RWPE2 (cell line): Measurements from ENCODE around the gene SCUBE1.

ENCODE experiments used
- ATAC-seq: fragments of 200-7000 bp; cut with Tn5 transposase; 3 replicates; pipeline ENCODE4 v1.9.1; 2021; ENCODE audit warnings: low read depth
- DNase-seq: peaks from one replicate; pipeline ENCODE4 v3.0.0-alpha.2; 2020; ENCODE audit warnings: low spot score
- H3K27ac ChIP-seq: fragments of 450-650 bp; 2 replicates; pipeline ENCODE4 v1.5.1; 2017; ENCODE audit warnings: mild to moderate bottlenecking; ENCODE audit not compliant: poor library complexity, severe bottlenecking
- H3K27me3 ChIP-seq: fragments of 250-450 bp; sonication (Bioruptor Pico); 2 replicates; pipeline ENCODE4 v1.5.1; 2021; ENCODE audit warnings: mild to moderate bottlenecking, moderate library complexity; ENCODE audit not compliant: insufficient read depth, poor library complexity, severe bottlenecking
- H3K36me3 ChIP-seq: fragments of 250-450 bp; sonication (Bioruptor Pico); 2 replicates; pipeline ENCODE4 v1.5.1; 2020; ENCODE audit warnings: low read depth, mild to moderate bottlenecking, moderate library complexity
- H3K4me1 ChIP-seq: fragments of 250-450 bp; sonication (Bioruptor Pico); 2 replicates; pipeline ENCODE4 v1.5.1; 2021; ENCODE audit warnings: mild to moderate bottlenecking, moderate library complexity; ENCODE audit not compliant: insufficient read depth, poor library complexity, severe bottlenecking
- H3K4me3 ChIP-seq: fragments of 250-450 bp; sonication (Bioruptor Pico); 2 replicates; pipeline ENCODE4 v1.5.1; 2021; ENCODE audit warnings: mild to moderate bottlenecking, moderate library complexity; ENCODE audit not compliant: severe bottlenecking
- H3K9me3 ChIP-seq: fragments of 250-450 bp; sonication (Bioruptor Pico); 2 replicates; pipeline ENCODE4 v1.5.1; 2021; ENCODE audit warnings: mild to moderate bottlenecking, moderate library complexity; ENCODE audit not compliant: severe bottlenecking
- TF ChIP-seq, protein P1 (sequence below): fragments of 450-650 bp; IDR thresholded peaks from one replicate; pipeline ENCODE4 v1.5.1; 2017; ENCODE audit warnings: mild to moderate bottlenecking, moderate library complexity; ENCODE audit not compliant: poor library complexity, severe bottlenecking

Gene SCUBE1

DNA sequence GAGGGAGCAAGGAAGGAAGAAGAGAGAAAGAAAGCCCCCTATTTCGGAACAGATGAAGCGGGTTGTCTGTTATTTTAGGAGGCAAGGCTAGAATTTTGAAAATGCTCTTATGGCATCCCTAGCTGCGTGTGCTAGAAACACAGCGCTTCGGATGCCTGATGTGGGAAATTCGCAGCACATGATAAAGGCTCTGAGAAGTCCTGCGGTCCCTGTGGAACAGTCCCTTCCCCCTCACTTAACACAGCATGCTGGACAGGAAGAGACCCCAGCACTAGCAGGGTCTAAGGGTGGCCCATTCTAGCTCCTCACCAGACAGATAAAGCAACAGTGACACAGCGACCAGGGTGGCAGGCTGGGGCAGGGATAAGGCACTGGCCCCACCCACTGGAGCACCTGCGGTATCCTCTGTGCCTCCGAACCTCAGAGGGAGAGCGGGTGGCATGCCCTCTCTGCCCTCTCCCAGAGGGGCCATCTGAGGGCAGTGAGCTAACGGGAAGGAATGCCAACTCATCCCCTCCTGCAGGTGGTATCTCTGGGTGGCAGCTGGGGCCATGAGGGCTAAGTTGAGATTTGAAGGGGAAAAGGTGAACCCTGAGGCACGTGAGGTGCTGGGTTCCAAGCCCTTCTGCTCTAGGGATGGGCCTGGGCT is 75.7 kb downstream of the SCUBE1 start:
- TF ChIP-seq, protein P1, sequence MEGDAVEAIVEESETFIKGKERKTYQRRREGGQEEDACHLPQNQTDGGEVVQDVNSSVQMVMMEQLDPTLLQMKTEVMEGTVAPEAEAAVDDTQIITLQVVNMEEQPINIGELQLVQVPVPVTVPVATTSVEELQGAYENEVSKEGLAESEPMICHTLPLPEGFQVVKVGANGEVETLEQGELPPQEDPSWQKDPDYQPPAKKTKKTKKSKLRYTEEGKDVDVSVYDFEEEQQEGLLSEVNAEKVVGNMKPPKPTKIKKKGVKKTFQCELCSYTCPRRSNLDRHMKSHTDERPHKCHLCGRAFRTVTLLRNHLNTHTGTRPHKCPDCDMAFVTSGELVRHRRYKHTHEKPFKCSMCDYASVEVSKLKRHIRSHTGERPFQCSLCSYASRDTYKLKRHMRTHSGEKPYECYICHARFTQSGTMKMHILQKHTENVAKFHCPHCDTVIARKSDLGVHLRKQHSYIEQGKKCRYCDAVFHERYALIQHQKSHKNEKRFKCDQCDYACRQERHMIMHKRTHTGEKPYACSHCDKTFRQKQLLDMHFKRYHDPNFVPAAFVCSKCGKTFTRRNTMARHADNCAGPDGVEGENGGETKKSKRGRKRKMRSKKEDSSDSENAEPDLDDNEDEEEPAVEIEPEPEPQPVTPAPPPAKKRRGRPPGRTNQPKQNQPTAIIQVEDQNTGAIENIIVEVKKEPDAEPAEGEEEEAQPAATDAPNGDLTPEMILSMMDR = no peak
- Histone ChIP-seq H3K36me3 (no peaks in the 10 kb centered on the region), H3K9me3 (no peaks in the 10 kb centered on the region), H3K27me3 (peaks cover 7% of the 10 kb centered on the region), H3K4me1 (peaks cover 4% of the 10 kb centered on the region), H3K4me3 (no peak overlapping the region), H3K27ac (no peak overlapping the region)
- DNase-seq (no peak), ATAC-seq (no peak)

DNA sequence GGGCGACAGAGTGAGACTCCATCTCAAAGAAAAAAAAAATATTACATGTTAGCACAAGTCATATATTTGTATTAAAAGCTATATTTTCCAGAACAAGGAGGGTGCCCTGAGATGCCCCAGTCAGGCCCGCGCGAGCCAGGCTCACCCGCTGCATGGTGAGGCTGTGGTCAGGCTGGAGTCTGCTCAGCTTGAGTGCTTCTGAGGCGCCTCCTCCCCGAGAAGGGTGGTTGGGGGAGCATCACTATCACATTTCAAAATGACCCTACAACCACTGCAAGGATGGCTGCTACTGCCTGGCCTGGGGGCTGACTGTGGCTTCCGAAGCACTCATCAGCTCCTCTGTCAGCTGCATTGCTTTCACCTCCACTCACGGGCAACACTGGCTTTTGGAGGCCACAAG is 77.1 kb downstream of the SCUBE1 start:
- Histone ChIP-seq H3K27me3 (peaks cover 7% of the 10 kb centered on the region), H3K36me3 (no peaks in the 10 kb centered on the region), H3K4me1 (peaks cover 4% of the 10 kb centered on the region), H3K4me3 (no peak overlapping the region), H3K9me3 (no peaks in the 10 kb centered on the region), H3K27ac (no peak overlapping the region)
- ATAC-seq = no peak
- TF ChIP-seq, protein P1 = no peak
- DNase-seq = no peak

DNA sequence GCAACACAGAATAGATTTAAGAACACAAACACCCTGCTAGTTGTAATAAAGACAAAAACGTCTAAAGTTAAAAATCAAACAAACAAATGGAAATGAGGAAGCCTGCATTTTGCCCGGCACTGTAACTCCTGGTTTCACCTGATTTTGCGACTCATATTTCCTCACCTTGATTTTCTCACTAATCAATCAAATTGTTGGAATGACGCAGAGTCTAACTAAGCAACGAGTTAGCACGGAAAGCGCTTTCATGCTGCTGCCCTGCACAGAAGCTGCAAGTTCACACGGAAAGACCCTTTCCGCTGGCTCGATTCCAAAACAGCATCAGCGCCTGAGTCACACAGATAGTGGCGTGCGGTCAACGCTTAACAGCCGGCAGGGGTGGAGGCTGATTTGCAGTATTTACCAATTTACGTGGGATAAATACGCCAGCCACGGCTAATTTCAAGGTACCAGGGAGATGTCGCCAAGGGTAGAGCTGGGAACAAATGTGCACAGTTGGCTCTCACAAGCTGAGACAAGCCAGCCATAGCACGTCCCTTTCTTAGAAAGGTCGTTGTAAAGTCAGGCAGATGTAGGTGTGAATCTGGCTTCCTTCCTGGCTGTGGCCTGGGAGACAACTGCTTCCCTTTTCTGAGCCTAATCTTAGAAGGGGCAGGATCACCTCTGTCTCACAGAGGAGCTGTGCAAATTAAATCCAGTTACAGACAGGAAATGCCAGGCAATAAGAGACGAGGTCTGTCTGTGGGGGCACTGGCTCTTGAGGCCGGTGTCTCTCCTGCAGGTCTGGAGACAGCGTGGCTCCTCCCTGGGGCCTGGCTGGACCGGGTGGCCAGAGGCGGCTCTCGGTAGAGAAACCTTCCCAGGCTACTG is 79.3 kb downstream of the SCUBE1 start:
- TF ChIP-seq, protein P1 = no peak
- DNase-seq = peak; percentile 77
- Histone ChIP-seq H3K4me1 (peaks cover 4% of the 10 kb centered on the region), H3K9me3 (no peaks in the 10 kb centered on the region), H3K36me3 (no peaks in the 10 kb centered on the region), H3K27ac (no peak overlapping the region), H3K27me3 (peaks cover 7% of the 10 kb centered on the region), H3K4me3 (no peak overlapping the region)
- ATAC-seq = peak; percentile 78

DNA sequence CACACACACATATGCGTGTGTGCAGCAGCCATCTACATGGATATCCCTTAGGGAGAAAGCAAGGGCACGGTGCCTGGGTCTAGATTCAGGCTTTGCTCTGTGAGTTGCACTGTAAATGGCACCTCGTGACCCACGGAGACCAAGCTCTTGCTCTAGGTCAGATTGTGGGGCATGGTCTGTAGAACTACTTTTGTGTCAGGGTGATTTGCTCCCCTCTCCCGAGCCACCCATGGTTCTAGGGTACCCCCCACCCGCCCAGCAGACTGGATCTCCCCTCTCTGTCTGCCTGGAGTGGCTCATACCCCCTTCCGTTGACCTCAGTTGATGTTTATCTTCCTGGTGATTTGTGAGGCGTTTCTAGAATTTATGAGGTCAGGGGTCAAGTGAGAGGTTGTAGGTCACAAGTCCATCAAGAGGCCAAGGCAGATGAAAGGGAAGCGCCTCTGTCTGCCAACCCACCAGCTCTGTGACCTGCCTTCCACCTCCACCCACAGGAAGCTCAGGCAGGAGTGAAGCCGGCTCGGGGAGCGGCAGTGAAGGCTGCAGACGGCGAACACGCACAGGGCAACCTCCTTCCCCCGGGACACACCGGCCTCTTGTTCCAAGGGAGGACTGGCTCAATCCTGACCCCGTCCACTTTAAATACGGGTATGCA is 80.1 kb downstream of the SCUBE1 start:
- Histone ChIP-seq H3K36me3 (no peaks in the 10 kb centered on the region), H3K27ac (no peak overlapping the region), H3K9me3 (no peaks in the 10 kb centered on the region), H3K27me3 (peaks cover 4% of the 10 kb centered on the region), H3K4me1 (peaks cover 4% of the 10 kb centered on the region), H3K4me3 (no peak overlapping the region)
- ATAC-seq = peak; percentile 13; the same call in 1 of the 3 replicates
- TF ChIP-seq, protein P1 = no peak
- DNase-seq = no peak
